HG03558 (cell line): ENCODE measurements around the gene RCBTB1.
"Not testable (repeated sequence)": the region's sequence is repeated elsewhere in the genome, so short reads cannot be mapped to it uniquely, and the experiment has no call there.

ENCODE experiments used
- ATAC-seq: cut with Tn5 transposase; IDR thresholded peaks from one replicate; pipeline ENCODE4 v1.9.1; 2021; ENCODE audit warnings: moderate number of reproducible peaks; ENCODE audit not compliant: unreplicated experiment; ENCODE audit errors: extremely low read depth

RCBTB1 gene

DNA sequence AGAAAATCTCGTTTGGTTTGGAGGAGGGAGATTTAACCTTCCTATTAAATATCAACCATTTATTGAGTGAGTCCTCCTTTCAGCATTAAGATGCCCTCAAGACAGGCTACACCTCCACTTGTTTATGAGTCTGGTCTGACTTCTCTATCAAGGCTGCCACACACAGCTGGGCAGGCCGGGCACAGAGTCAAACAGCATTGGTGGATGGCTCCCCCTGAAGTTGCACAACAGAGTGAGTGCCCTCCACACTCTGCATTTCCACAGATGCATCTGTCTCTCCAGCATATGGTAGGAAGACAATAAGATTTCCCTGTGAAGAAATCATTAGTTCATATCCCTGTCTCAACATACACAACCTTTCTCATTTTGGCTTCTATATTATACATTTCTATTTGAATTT is 58.2 kb downstream of the RCBTB1 start:
- ATAC-seq, result no peak

DNA sequence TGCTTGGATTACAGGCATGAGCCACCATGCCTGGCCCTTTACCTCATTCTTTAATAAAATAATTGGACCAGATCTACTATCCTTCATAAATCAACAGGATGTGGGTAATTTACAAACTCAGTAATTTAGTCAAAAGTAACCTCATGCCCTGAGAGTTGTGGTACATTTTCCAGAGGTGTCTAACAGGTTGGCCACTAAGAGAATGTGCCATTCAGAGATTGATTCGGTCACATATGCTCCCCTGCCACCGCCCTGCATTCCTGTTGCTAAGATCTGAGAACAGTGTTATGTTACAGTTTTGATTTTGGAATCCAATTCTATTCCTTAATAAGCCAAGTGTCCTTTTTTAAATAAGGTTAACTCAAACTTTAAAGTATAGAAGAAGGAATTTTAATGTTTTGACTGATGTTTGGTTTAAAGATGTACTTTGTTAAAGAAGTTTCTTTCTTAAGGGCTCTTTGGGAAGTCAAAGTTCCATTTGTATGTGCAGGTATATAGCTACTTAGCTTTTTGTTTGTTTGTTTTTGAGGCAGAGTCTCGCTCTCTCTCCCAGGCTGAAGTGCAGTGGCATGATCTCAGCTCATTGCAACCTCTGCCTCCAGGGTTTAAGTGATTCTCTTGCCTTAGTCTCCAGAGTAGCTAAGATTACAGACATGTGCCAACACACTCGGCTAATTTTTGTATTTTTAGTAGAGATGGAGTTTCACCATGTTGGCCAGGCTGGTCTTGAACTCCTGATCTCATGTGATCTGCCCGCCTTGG is 60.4 kb downstream of the RCBTB1 start:
- no peak for ATAC-seq

DNA sequence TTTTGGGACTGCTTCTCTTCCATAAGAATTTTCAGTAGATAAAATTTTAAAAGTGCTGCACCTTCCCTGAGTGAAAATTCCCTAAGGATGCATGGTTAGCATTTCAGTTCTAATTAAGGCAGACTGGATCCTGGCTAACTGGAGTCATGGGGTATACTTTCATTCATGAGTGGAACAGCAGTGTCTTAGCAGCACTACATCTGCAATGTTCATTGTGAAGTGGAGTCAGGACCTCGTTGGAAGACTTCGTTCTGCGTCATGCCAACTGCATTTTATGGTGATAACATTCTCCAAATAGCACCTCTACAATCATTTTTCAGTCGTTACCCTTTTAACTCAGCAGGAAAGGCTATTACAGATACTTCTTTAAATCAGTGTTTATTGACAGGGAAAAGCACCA is 64.1 kb downstream of the RCBTB1 start:
- no peak for ATAC-seq

DNA sequence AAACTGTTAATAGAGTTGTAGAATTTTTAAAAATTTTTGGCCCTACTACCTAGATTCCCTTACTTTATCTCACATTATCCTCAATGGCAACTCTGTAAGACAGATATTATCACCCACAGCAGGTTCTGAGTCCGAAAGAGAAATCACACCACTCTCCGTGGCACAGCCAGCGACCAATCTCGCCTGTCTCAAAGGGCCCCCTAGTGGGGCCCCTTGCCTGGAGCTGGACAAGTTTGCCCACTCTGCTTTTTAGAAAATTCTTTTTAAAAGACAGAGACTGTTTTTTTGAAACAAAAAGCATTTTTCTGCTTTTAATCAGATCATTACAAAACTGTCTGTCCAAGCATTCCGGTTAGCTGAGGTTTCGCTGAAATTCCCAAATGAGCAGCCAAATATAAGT is 67.9 kb downstream of the RCBTB1 start:
- ATAC-seq, result no peak

DNA sequence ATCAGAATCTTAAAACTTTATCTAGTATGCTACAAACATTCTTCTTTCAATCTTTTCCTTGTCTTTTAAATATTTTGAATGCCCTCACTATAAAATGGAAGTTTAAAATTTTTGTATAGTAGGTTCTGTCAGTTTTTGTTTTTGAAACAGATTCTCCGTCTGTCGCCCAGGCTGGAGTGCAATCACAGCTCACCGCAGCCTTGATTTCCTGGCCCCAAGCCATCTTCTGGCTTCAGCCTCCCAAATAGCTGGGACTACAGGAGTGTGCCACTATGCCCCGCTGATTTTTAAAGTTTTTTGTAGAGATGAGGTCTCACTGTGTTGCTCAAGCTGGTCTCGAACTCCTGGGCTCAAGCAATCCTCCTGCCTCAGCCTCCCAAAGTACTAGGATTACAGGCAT is 68.9 kb downstream of the RCBTB1 start:
- ATAC-seq, result no peak

DNA sequence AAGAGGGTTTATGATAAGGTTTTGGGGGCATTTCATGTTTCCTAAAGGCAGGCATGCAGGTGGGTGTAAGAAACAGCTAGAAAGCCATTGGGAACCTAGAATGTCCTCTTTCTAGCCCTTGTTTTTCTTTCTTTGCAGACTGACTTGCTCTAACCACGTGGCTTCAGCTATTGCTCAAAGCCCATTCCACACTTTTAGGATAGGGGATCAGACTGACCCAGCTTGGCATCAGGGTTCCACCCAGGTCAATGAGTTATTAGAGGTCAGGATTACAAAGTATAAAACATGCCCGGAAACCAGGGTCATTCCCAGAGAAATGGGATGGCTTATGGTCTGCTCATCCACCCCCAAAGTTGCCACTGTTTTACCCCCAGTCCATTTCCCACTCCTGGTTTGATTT is 72.8 kb downstream of the RCBTB1 start:
- ATAC-seq, result no peak

DNA sequence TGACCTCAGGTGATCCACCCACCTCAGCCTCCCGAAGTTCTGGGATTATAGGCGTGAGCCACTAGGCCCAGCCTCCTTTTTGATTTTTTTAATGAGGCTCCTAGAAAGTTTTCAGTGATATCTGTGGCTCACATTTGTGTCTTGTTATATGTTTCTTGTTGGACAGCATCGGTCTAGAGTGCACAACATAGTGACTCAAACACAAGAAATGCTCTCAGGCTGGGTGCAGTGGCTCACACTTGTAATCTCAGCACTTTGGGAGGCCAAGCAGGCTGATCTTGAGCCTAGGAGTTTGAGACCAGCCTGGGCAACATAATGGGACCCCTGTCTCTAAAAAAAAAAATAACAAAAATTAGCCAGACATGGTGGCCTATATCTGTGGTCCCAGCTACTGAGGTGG is 81.4 kb downstream of the RCBTB1 start:
- ATAC-seq, result no peak

DNA sequence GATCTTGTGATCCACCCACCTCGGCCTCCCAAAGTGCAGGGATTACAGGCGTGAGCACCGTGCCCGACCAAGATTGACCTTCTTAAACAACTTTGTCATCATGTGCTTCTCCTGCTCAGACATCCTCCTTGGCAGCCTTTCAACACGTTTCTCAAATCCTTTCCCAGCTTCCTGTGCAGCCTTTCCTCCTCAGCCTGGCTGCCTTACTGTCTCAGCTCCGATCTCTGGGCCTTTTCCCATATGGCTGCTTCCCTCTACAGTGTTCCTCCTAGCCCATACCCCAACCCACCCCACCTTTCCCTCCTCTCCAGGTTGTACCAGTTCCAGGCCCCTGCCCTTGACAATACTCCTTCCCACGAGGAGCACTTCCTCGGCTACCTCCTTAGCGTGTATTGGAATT is 82.4 kb downstream of the RCBTB1 start:
- ATAC-seq, result no peak

DNA sequence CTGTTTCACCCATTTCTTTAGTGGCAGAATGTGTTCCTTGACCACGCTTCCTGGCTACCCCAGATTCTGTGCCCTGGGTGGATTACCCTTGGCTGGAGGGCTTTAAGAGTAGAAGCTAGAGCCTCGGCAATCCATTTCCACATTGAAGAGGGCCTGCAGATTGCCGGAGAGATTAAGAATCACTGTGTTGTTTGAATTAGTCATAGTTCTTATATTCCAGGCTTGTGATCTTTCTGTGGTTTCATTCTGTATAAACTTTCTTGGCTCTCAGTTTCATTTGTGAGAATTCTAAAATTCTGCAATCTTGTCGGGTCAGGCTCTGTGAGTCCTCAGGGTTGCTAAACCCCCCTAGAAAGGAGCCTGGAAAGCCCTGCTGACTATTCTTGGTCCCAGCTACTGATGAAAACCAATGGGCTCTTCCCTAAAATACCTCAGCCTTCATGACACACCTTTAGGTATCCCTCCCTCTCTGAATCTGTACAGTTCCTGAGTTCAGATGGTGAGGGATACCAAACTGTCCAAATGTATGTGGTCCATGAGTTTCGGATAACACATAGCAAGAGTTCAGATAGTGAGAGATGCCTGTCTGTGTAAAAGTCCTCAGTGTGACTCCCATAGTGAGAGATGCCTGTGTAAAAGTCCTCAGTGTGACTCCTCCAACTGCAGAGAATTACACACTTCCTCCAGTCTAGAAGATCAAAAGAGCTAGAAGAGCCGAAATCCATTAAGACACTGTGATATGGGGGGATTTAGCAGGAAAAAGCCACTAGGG is 85.3 kb downstream of the RCBTB1 start:
- ATAC-seq, result no peak

DNA sequence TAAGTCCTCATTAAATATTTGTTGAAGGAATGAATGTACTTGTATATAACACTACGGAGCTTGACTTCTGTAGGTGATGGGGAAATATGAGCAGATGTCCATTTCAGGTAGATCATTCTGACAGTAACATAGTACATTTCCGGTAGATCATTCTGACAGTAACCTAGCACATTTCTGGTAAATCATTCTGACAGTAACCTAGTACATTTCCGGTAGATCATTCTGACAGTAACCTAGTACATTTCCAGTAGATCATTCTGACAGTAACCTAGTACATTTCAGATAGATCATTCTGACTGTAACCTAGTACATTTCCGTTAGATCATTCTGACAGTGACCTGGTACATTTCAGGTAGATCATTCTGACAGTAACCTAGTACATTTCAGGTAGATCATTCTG is 87.2 kb downstream of the RCBTB1 start:
- no peak for ATAC-seq

DNA sequence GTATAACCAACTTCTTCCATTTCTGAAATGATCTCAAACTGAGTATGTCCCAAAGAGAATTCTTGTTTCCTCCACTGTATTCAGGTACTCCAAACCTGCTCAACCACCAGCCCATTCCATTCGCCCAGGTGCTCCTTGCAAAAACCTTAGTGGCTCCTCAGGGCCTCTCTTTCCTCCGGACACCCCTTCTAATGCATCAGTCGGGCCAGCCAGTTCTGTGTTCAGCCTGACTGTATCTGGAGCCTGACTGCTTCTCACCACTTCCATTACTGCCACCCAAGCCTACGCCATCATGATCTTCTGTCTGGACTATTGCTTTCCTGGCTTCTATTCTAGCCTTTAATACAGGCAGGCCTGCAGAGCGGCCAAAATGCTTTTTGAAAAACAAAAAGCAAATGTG is 88.1 kb downstream of the RCBTB1 start:
- ATAC-seq, result no peak

DNA sequence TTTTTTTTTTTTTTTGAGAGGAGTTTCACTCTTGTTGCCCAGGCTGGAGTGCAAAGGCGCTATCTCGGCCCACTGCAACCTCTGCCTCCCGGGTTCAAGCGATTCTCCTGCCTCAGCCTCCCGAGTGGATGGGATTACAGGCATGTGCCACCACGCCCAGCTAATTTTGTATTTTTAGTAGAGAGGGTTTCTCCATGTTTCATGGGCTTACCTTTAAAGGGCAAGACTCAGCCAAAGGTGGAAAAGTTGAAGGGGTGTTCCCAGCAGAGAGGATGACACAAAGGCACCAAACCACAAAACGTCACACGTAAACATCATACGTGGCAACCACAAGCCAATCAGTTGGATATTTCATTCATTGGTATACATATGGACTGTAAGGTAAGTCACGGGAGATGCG is 88.5 kb downstream of the RCBTB1 start:
- ATAC-seq, result not testable (repeated sequence)

DNA sequence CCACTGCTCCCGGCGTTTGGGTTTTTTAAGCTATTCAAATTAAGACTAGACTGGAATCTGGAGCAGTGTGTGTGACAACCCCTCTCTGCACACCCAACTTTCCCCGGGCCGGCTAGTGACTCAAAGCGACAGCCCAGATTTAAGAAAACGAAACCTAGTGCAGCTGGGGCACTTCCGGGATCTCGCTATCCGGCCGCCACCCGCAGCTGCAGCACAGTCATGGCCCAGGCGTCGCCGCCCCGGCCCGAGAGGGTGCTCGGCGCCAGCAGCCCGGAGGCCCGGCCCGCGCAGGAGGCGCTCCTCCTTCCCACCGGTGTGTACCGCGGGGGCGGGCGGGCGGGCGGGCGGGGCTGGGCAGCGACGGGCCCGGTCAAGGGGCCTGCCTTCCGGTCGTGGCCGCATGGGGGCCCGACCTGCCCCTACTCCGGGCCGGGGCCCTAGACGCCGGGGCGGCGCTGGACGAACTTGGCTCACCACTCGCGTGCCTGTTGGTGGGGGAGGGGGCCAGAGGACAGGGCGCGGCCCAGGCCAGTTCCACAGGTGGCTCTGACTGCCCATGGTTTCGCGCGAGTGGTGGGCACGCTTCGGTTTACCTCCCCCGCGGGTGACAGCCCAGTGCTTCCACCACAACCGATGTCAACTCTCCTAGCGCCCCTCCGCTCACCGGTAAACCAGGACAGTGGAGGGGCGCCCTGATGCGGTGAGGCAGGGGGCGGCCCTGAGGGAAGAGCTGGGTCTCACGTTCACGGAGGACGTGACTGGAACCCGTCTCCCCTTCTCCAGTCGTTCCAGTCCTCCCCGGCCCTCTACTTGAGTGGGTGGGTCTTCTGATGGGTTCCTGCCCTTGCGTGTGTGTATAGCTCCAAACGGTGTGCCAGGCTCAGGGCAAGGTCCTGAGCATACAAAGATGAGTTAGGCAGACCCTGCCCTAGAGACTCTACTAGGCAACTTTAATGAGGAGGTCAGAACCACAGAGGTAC is 89.3 kb downstream of the RCBTB1 start, which contains the start of gene PHF11:
PHF11 (plus strand) TSS at position 171 of the 980 bp plus-strand sequence; CDS start at position 220, 49 bp downstream.
- ATAC-seq, result peak; percentile 64

DNA sequence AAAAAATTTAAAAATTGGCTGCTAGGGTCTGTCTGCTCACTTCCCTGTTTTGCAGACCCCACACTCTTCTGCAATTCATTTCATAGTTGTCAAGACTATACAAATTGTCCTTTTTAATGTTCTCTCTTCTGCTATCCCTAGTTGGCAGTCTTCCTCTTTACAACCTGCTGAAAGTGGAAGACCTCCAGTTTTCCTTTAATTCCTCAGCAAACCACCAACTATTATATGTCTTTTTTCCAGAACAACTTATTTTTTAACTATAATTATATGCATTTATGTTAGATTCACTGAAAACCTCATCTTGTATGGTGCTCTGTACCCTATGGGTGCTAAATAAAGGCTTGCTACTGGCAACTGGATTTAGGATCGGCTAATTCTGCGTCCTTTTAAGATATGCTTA is 90.7 kb downstream of the RCBTB1 start:
- no peak for ATAC-seq

DNA sequence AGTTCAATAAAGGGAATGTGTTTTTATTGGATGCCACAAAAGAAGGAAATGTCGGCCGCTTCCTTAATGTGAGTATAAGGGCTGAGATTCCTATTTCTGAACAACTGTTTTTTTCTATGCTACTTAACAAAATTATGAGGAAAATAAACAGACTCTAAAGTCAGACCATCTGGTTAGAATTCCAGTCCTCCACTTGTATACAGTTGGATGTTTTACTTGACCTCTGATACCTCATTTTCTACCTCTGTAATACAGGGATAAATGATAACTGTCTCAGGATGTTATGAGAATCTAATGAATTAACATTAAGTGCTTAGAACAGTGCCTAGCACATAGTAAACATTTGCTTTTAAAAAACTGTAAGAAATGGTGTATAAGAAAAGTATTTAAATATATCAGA is 96.8 kb downstream of the RCBTB1 start:
- no peak for ATAC-seq
